Neutrophil (primary cell): ENCODE results near the gene CENPB.

ENCODE experiments used
- H3K27ac ChIP-seq: fragments of 200-600 bp; sonication (generic); 2 replicates; pipeline ENCODE4 v1.5.1; 2016; ENCODE audit warnings: mild to moderate bottlenecking, moderate library complexity
- H3K27me3 ChIP-seq: fragments of 200-600 bp; sonication (generic); 2 replicates; pipeline ENCODE4 v1.6.0; 2016; ENCODE audit warnings: mild to moderate bottlenecking
- H3K36me3 ChIP-seq: fragments of 200-600 bp; sonication (generic); 2 replicates; pipeline ENCODE4 v1.5.1; 2017
- H3K4me1 ChIP-seq, 2 experiments: fragments of 200-600 bp in 1 of 2; sonication (generic) in 1 of 2; 1 replicate in 1 of 2; 2 replicates in 1 of 2; pipeline versions ENCODE4 v1.5.1 to v1.6.1; 2013 to 2016; ENCODE audit warnings: low read depth in 1 of 2, low read length in 1 of 2, mild to moderate bottlenecking in 1 of 2, moderate library complexity in 1 of 2; ENCODE audit not compliant: control insufficient read depth in 1 of 2, insufficient read depth in 1 of 2
- H3K4me3 ChIP-seq, 2 experiments: fragments of 200-600 bp in 1 of 2; sonication (generic) in 1 of 2; 1 replicate in 1 of 2; 2 replicates in 1 of 2; pipeline ENCODE4 v1.5.1; 2013 to 2016; ENCODE audit warnings: low read depth in 1 of 2, low read length in 1 of 2, mild to moderate bottlenecking in 1 of 2, moderate library complexity in 1 of 2
- H3K9me3 ChIP-seq: fragments of 200-600 bp; sonication (generic); 2 replicates; pipeline ENCODE4 v1.5.1; 2016
- CTCF ChIP-seq: fragments of 200-600 bp; sonication (generic); IDR thresholded peaks from 2 replicates; pipeline ENCODE4 v1.5.1; 2016; ENCODE audit warnings: antibody characterized with exemption

CENPB gene

GRCh38 chr20:3819411-3820047 lies 33.0 kb upstream of the CENPB start:
- TF ChIP-seq CTCF = no peak
- H3K27ac ChIP-seq = peak overlapping the region; percentile 97
- peak overlapping the region; percentile 96 for H3K4me3 ChIP-seq
- H3K27me3 ChIP-seq = no peaks in the 10 kb centered on the region
- peaks cover 15 to 16% of the 10 kb centered on the region in 2 experiments for H3K4me1 ChIP-seq
- H3K9me3 ChIP-seq = no peaks in the 10 kb centered on the region
- H3K36me3 ChIP-seq = peaks cover 21% of the 10 kb centered on the region

GRCh38 chr20:3818155-3819151 lies 31.9 kb upstream of the CENPB start:
- H3K27ac ChIP-seq = no peak overlapping the region
- H3K9me3 ChIP-seq = no peaks in the 10 kb centered on the region
- H3K36me3 ChIP-seq = peaks cover 10% of the 10 kb centered on the region
- no peak overlapping the region for H3K4me3 ChIP-seq
- peaks cover 1% of the 10 kb centered on the region for H3K27me3 ChIP-seq
- TF ChIP-seq CTCF = no peak
- peaks cover 15 to 16% of the 10 kb centered on the region in 2 experiments for H3K4me1 ChIP-seq

GRCh38 chr20:3815703-3816315 lies 29.3 kb upstream of the CENPB start:
- H3K27me3 ChIP-seq = peaks cover 19% of the 10 kb centered on the region
- no peak overlapping the region for H3K4me3 ChIP-seq
- H3K36me3 ChIP-seq = no peaks in the 10 kb centered on the region
- peaks cover 18 to 19% of the 10 kb centered on the region in 2 experiments for H3K4me1 ChIP-seq
- no peaks in the 10 kb centered on the region for H3K9me3 ChIP-seq
- no peak overlapping the region for H3K27ac ChIP-seq
- TF ChIP-seq CTCF = no peak

- H3K27ac ChIP-seq = no peak overlapping the region
- H3K36me3 ChIP-seq = no peaks in the 10 kb centered on the region
- H3K4me1 ChIP-seq = peaks cover 16 to 18% of the 10 kb centered on the region in 2 experiments
- peaks cover 23% of the 10 kb centered on the region for H3K27me3 ChIP-seq
- H3K4me3 ChIP-seq = no peak overlapping the region
- H3K9me3 ChIP-seq = no peaks in the 10 kb centered on the region
- TF ChIP-seq CTCF = no peak
These were observed 28.5 kb upstream of the CENPB start for GRCh38 chr20:3814928-3815495.

GRCh38 chr20:3813848-3814581 lies 27.5 kb upstream of the CENPB start:
- Histone ChIP-seq H3K4me1 (peaks cover 9 to 11% of the 10 kb centered on the region in 2 experiments), H3K27me3 (peaks cover 23% of the 10 kb centered on the region), H3K27ac (no peak overlapping the region), H3K36me3 (no peaks in the 10 kb centered on the region), H3K9me3 (no peaks in the 10 kb centered on the region), H3K4me3 (no peak overlapping the region)
- TF ChIP-seq CTCF = no peak
